Neural progenitor cell (in vitro differentiated cells): ENCODE data around the gene ITM2C.

Experiments
- CTCF ChIP-seq: fragments of 200-600 bp; sonication (generic); IDR thresholded peaks from 2 replicates; pipeline ENCODE4 v1.5.1; 2017; ENCODE audit warnings: antibody characterized with exemption, mild to moderate bottlenecking
- EZH2 ChIP-seq: fragments of 200-600 bp; sonication (generic); IDR thresholded peaks from 2 replicates; pipeline ENCODE4 v1.6.1; 2017; ENCODE audit warnings: antibody characterized with exemption, mild to moderate bottlenecking, moderate library complexity
- EZH2phosphoT487 ChIP-seq: fragments of 200-600 bp; sonication (generic); IDR thresholded peaks from 2 replicates; pipeline ENCODE4 v1.6.1; 2017; ENCODE audit warnings: antibody characterized with exemption

GRCh38 chr2:230901006-230901405 is 36.3 kb downstream of the ITM2C start:
- no peak for TF ChIP-seq CTCF
- no peak for TF ChIP-seq EZH2
- no peak for TF ChIP-seq EZH2phosphoT487
